HCEC 1CT (cell line): Measurements from ENCODE around the gene ADCY9.

Source experiments
- DNase-seq: peaks from one replicate; pipeline ENCODE4 v3.0.0-alpha.2; 2017

ADCY9 gene

DNA sequence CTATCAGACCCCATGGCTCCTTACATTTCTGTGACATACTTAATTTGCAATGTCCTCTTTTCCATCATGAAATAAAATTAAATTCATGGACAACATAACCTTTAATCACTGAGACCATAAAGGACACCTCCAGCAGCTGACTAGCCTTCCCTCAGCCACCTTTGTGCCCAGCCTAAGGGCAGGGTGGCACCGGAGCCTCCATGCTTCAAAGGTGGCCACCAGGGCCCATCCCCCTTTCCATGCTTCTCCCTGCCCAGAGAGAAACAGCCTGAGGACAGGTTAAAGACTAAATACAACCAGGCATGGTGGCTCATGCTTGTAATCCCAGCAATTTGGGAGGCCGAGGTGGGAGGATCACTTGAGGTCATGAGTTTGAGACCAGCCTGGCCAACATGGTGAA, 94.3 kb downstream of the ADCY9 start:
- DNase-seq: no peak

DNA sequence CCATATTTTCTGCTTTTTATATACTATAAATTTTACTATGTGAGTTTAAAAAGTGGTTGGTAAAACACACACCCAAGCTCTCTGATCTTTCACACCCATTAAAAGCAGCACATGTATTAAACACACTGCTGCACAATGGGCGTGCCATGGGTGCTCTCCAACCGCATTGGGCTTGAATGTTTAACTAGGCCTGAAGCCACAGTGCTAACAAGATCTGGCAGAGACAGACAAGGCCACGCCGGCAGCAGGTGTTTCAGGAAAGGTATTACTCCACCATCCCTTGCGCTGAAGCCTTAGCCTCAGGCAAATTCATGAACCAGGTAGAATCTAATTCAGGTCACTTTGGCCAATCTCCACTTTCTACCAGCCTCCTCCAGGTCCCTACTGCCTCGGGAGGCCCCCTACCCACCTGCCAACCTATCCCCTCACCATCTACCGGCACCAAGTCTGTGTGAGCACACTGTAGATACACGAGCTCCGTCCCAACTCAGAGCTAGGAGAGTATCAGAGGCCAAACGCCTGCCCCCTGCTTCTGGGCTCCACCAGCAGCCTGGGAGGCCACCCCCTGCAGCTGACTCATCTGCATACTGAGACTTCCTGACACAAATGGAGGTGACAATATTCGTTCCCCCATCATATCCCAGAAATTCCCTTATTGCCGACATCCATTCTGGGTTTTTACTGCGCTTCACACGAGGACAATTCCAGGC, 95.0 kb downstream of the ADCY9 start:
- no peak for DNase-seq

DNA sequence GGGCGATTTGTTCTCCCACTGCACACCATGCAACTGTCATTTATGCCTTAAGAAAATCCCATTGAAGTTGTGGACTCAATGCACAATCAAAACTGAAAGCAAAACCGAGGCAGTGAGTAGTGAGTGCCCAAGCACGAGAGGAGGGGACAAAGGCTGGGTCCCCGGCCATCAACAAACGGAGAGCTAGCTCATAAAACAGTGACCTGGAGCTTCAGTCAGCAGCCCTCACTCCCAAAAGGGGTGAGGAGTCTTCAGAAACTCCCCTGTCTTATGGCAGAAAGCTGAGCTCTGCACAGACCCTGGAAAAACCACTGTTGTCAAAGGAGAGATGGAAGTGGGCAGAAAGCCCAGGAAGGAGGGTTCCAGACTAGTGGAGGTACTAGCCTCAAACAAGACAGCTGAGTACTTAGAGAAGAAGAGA, 96.9 kb downstream of the ADCY9 start:
- DNase-seq: no peak

DNA sequence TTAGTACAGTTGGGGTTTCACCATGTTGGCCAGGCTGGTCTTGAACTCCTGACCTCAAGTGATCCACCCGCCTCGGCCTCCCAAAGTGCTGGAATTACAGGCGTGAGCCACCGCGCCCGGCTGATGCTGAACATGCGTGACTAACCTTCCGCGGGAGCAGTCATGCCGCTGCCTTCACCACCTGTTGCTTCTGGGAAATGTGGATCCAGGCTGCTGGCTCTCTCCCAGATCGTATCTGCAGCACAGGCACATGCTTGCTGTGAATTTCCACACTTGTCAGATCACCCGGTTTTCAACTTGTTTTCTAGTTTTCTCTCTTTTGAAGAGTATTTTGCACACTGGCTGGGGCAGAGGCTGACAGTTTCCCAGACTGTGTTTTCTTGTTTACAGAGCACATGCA, 97.9 kb downstream of the ADCY9 start:
- no peak for DNase-seq

DNA sequence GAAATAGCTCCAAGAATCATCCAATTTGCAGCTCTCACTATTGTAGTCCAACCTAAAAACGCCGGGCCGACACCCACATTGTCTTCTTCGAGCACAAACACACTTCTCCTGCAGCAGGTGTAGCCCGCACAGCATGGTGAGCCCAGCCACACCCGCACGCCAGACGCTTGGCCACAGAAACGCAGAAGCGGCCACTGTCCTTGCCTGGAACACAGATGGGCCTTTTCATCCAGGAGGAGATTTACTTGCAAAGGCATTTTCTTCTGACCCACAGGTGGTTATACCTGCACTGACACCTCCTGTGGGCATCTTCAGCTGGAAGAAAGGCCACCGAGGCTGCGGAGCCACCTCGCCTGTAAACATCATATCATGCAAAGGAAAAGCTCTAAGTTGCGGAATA, 98.4 kb downstream of the ADCY9 start:
- no peak for DNase-seq

DNA sequence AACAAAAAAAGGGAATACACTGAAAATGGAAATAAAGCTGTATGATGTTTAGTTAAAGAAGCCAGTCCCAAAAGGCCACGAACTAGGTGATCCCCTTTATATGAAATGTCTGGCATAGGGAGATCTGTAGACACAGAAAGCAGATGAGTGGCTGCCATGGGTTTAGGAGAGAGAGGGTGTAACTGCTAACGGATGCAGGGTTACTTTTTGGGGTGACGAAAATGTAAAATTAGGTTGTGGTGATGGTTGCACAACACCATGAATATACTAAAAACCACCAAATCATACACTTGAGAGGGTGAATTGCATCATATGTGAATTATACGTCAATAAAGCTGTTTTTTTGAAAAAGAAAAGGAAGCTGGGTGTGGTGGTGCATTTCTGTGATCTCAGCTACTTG, 99.6 kb downstream of the ADCY9 start:
- DNase-seq: peak; percentile 86

DNA sequence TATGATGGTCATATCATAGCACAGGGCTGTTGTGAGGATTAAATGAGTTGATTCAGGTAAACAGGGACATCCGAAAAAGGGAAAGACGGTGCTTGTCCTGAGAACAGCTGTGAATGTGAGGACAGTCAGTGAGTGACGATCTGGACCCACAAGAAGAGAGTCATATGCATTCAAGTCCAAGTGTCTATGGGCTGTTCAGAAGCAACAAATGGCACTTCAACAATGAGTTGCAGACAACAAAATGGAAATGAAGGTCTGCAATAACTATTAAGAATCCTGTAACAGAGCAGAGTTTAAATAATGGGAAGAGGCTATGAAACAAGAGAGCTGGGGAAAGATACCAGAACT, 100.3 kb downstream of the ADCY9 start:
- DNase-seq: no peak

DNA sequence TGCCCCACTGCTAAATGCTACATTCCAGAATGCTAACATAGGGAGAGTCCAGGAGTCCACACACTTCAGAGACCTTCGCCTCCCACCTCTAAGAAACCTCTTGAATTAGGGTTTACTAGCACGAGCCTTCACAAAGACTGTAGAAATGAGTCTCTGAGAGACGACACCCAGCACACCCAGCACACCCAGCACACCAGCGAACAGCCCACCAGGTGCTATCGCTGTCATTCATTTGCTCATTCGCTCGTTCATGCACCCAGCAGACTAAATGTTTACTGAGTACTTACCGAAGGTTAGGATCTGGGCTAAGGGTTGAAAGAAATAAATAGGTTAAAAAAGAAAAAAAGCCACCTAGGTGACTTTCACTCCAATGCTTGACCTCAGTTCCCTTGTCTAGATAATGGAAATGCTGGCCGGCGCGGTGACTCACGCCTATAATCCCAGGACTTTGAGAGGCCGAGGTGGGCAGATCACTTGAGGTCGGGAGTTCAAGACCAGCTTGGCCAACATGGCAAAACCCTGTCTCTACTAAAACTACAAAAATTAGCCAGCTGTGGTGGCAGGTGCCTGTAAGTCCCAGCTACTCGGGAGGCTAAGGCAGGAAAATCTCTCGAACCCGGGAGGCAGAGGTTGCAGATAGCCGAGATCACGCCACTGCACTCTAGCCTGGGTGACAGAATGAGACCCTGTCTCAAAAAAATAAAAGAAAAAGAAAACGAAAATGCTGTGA, 100.8 kb downstream of the ADCY9 start:
- DNase-seq: peak; percentile 46

DNA sequence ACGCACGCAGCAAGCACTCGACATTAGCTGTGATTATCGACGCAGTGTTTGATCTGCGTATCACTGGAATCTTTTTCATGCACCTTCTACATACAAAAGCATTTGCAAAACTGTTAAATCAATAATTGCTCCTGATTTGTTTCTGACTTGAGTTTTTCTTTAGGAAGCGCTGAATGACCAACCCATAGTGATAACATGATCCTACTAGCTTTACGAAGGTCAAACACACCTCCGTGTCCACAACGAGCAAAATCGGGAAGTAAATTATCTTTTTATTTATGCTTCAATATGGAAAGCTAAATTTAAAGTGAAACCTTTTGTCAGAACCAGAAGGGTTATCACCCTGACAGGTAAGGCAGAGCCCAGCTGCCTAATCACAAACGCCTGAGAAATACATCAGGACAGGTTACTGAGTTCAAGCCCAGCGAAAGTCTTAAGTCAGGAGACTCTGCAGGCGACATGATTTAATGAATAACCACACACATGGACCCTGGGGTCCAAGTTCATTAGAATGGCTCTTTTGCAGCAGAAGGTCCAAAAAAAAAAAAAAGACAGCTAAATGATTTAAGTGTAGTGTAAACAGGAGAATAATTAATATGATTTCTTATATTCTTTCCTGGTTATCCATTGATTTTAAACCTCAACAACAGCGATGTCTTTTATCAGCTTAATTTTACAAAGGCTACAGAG, 104.2 kb downstream of the ADCY9 start:
- DNase-seq: no peak

DNA sequence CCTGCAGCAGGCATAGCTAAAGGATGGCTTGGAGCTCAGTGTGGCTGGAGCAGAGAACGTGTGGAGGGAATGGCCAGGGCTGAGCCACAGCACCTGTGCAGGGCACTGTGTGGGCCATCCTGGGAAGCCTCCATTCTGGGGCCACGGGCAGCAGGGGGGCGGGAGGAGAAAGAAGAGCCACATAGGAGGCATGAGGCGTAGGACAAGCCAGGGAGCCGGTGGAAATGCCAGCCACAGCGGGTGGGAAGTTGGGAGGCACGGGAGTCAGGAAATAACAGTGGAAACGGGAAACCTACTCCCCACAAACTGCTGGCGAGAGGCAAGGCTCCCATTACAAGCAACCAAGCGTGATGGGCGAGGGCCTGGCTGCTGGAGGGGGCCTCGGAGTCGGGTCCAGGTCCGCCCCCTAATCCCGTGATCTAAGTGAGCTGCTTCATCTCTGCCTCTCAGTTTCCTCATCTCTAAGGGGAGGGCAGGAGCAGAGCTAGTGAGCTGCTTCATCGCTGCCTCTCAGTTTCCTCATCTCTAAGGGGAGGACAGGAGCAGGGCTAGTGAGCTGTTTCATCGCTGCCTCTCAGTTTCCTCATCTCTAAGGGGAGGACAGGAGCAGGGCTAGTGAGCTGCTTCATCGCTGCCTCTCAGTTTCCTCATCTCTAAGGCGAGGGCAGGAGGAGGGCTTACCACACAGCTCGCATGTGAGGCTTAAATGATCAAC, 104.9 kb downstream of the ADCY9 start:
- no peak for DNase-seq

DNA sequence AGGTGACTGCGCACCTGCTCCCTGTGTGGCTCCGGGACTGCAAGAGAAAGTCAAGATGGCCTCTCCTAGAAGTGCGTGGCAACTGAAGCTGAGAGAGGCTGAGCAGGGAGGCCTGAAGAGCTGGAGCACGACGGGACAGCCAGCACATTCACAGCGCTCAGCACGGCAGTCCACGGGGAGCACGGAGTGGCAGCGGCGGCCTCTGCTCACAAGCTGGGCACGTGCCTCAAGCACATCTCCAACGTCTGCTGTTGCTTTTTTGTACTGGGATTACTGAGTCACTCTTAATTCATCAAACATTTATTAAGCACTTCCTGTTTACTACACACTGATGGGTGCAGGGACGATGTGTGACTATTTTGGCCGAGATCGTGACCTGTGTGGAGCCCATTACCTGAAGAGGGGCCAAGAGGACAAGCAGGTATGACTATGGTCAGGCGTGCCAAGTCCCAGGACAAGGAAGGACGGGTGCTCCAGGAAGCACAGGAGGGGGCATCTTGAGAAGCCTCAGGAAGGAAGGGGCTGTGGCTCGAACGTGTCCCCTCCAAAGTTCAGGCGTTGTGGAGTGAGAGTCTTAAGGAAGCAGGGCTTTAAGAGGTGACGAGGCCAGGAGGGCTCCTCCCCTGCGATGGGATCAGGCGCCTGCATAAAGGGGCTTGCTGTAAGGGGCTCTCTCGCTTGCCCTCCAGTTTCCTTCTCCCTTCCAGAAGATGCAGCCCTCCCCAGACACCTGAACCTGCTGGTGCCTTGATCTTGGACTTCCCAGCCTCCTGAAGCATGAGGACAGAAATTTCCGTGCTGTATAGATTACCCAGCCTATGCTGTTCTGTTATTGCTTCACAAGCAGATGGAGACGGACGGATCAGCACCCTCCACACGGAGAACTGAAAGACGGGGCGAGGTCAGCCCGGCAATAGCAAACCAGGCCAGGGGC, 105.8 kb downstream of the ADCY9 start:
- DNase-seq: no peak

DNA sequence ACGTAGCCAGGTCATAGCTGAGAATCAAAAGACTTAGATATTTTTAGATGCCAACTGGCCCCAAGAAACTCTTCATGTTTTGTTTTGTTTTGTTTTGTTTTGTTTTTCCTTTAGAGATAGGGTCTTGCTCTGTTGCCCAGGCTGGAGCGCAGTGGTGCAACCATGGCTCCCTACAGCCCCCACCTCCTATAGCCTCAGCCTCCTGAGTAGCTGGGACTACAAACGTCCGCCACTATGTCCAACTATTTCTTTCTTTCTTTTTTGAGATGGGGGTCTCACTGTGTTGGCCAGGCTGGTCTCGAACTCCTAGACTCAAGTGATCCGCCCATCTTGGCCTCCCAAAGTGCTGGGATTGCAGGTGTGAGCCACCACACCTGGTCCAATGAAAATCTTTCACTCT, 107.1 kb downstream of the ADCY9 start:
- no peak for DNase-seq

DNA sequence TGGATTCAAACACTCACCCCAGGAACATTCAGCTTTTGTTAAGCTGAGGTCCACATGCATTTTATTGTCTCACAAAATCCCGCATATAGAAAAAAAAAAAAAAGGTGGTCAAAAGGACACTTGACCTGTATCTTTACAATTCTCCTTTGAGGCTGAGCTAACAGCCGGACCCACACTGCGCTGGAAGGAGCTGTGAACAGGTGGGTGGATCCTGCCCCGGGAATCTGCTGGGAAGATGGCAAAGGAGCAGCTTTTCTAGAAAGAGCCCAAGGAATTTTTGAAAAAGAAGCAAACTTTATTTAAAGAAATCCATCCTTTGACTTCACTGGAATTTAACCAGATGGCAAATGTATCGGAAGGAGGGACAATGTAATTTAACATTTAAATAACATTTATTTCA, 108.1 kb downstream of the ADCY9 start:
- no peak for DNase-seq

DNA sequence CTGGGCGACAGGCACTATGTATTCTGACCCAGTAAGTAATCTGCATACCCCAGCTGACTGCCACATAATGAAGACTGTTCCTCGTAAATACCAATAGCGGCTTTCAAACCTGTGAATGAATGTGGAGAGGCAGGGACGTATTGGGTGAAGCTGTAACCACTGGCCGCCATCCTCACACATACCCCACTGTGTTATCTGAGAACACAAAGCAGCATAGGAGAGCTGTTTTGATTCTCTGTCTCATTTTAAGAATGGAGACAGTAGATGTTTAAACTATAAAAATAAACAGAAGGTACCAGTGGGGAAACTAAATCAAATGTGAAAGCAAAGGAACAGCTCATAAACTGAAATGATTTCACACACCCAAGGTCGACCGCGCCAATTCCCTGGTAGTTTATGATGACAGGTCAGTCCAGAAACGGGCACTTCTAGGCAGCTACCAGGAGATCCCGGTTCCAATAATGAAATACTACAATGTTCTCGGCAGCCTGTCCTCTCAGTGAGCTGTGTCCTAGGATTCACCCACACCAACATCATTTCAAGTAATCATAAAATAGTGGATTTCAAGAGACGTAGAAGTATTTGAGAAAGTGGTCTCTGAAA, 109.7 kb downstream of the ADCY9 start:
- DNase-seq: no peak

DNA sequence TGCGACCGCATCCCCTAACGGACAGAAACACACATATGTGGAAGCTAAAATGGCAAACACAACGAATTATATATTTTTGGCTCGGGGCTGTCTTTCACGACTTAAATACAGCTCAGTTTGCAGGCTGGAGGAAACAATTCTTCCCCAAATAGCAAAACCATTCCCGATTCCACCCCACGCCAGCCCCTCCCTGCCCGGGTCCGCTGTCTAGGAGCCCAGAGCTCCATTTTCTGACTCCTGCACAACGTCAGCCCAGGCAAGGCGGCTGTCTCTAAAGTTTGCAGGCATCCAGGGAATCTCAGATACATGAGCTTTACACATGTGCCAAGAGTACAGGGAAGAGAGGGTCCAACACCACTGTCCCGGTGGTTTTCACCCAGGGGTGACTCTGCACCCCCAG, 110.5 kb downstream of the ADCY9 start:
- no peak for DNase-seq

DNA sequence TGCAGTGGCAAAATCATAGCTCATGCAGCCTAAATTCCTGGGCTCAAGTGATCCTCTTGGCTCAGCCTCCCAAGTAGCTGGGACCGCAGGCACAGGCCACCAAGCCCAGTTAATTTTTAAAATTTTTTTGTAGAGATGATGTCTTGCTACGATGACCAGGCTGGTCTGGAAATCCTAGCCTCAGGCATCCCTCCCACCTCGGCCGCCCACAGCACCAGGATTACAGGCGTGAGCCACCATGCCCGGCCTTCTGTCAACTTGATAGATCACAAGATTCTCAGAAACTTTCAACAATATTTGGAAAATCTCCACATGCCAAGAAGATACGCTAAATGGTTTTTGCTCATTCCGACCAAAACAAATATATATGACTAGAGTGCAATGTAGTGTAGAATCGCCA, 111.0 kb downstream of the ADCY9 start:
- no peak for DNase-seq

DNA sequence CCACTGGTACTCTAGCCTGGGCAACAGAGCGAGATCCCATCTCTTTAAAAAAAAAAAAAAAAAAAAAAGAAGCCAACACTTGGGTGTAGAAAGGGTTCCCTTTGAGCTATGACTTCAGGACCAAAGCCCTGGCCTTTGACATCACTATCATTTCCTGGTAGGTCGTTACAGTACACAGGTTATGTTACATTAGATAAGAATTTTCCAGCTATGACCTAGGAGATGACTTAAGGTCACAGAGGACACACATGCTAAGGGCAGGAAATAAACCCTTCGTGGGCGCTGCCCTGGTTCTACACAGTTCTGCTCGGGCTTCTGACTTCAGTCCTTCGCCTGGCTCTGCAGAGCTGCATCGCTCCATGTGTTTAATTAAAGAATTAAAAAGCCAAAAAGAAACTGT, 112.0 kb downstream of the ADCY9 start:
- no peak for DNase-seq

DNA sequence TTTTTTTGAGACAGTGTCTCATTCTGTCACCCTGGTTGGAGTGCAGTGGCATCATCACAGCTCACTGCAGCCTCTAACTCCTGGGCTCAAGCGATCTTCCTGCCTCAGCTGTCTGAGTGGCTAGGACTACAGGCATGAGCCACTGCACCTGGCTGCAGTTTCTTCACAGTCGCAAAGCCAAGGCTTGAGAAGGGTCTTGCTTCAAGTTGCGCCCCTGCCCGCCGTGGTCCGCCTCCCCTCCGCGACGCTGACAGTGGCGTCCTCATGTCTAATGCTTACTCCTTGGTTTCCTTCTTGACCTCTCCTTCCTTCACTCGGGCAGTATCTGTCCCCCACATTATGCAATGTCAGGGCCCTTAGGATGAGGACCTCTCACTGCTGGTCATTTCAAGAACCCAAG, 112.7 kb downstream of the ADCY9 start:
- no peak for DNase-seq

DNA sequence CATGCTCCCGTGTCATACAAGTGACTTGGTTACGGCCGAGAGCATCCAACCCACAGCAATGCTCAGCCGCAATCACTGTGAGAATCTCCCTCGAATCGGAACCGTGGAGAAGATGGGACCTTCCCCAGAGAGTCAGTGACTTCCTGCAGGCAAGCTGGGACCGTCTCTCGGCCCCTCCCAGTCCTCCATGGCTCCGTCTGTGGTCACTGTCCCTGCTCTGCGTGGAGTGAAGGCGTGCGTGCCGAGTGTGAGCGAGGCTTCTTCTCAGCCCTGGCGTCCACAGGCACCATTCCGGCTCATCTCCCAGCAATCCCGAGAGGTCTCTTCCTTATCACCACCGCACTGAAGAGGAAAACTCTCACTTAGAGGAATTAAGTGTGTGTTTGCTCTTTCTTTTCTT, 113.1 kb downstream of the ADCY9 start:
- DNase-seq: no peak

DNA sequence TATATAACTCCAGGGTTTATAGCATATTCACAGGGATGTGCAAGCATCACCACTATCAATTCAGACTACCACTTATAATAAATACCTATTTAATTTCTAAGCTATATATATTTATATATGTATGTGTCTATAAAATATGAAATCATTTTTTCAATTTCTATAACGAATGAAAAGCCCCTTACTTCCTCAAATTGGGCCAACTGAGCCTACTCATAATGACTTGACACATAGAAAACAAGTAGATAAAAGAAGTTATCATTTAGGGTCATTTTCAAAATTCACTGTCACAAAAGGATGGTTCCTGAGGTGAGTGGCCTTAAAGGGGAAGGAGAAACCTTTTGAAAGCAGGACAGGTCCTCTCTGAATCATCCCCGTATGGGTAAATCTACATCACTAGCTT, 114.1 kb downstream of the ADCY9 start:
- no peak for DNase-seq

DNA sequence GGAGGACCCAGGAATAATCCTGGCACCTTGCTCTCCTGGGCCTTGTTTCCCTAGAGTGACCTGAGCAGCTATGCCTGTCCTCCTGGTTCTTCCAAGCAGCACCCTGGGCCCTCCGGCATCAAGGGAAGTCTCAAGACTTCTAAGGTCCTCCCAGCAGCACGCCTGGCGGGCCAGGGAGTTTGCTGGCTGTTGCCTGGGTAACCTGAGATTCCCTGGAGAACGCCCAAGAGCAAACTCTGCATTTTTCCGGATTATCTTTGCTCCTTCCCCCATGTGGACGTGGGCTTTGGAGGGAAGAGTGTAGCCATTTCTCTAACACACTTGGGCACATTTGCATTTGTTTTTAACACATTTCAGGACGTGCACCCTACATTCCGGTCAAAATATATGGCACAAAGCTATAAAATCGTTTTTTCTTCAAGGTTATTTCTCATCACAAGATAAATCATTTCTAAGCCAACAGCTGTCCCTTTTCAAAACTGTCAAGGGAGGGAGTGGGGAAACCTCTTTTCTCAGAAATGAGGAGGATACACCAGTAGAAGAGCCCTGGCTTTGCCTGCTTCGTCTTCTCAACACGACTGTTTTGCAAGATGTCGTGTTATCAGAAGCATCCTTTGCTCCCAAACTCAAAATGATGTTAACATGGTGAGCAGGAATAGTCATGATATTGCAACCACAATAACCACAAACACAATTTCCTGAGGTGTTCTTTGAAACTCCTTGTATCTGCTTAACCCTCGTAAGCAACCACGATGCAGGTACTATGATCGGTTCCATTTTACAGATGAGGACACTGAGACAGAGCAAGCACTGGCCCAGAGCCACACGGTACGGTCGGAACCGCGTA, 116.5 kb downstream of the ADCY9 start:
- DNase-seq: peak; percentile 26
